Tibial nerve (tissue), 4 donors: ENCODE data around the gene CHD6.

Experiments used
- EP300 ChIP-seq, 2 donors: sonication (generic); formaldehyde crosslinking; IDR thresholded peaks; one replicate each; pipeline ENCODE4 v1.6.1; 2017; ENCODE audit warnings: antibody characterized with exemption in 2 of 2, mild to moderate bottlenecking in 1 of 2
- POLR2A ChIP-seq, 2 donors: fragments of 450-650 bp; IDR thresholded peaks; one replicate each; pipeline ENCODE4 v1.6.1; 2017; ENCODE audit warnings: antibody characterized with exemption in 2 of 2, mild to moderate bottlenecking in 2 of 2, moderate library complexity in 2 of 2
- TF ChIP-seq, protein P1 (sequence below), 5 experiments: fragments of 200-600 bp in 3 of 5; fragments of 450-650 bp in 2 of 5; sonication (generic) in 3 of 5; IDR thresholded peaks; one replicate each; pipeline ENCODE4 v1.5.1; 2016 to 2019; ENCODE audit warnings: antibody characterized with exemption in 5 of 5, mild to moderate bottlenecking in 3 of 5, moderate library complexity in 2 of 5

- TF ChIP-seq, protein P1, sequence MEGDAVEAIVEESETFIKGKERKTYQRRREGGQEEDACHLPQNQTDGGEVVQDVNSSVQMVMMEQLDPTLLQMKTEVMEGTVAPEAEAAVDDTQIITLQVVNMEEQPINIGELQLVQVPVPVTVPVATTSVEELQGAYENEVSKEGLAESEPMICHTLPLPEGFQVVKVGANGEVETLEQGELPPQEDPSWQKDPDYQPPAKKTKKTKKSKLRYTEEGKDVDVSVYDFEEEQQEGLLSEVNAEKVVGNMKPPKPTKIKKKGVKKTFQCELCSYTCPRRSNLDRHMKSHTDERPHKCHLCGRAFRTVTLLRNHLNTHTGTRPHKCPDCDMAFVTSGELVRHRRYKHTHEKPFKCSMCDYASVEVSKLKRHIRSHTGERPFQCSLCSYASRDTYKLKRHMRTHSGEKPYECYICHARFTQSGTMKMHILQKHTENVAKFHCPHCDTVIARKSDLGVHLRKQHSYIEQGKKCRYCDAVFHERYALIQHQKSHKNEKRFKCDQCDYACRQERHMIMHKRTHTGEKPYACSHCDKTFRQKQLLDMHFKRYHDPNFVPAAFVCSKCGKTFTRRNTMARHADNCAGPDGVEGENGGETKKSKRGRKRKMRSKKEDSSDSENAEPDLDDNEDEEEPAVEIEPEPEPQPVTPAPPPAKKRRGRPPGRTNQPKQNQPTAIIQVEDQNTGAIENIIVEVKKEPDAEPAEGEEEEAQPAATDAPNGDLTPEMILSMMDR (IDR thresholded peaks at IDR 0.05) = no peak
- TF ChIP-seq POLR2A (IDR thresholded peaks at IDR 0.05) (no peak), EP300 (IDR thresholded peaks at IDR 0.05) (no peak)
These were observed 181.5 kb downstream of the CHD6 start for GRCh38 chr20:41436679-41437078.
